Body of pancreas (tissue), 4 donors: ENCODE data around the gene RAD1. TPM values are rescaled to one million over a fixed set of nuclear protein-coding genes. Genes with fewer than 3 reads are reported as not detected.

ENCODE experiments used
- ATAC-seq: fragments of 150-250 bp; one replicate; pipeline ENCODE4 v1.9.1; 2016
- DNase-seq, 4 donors: peaks; one replicate each; pipeline ENCODE4 v3.0.0-alpha.2; 2019
- H3K27ac ChIP-seq, 4 donors: fragments of 200-600 bp; sonication (generic); 1 replicate in 3 of 4; 2 replicates in 1 of 4; pipeline versions ENCODE4 v1.5.1 to v1.6.1; 2016 to 2019; ENCODE audit warnings: mild to moderate bottlenecking in 1 of 4, mixed read lengths in 1 of 4, moderate library complexity in 1 of 4
- H3K27me3 ChIP-seq, 2 donors: fragments of 200-600 bp; sonication (generic); one replicate each; pipeline ENCODE4 v1.6.0; 2016; ENCODE audit warnings: mild to moderate bottlenecking in 1 of 2
- H3K36me3 ChIP-seq, 2 donors: fragments of 200-600 bp; sonication (generic); replicated peaks in 1 of 2; 2 replicates each; pipeline ENCODE4 v1.5.1; 2016; ENCODE audit warnings: low read depth in 2 of 2; ENCODE audit not compliant: insufficient read depth in 1 of 2
- H3K4me1 ChIP-seq: fragments of 200-600 bp; sonication (generic); one replicate; pipeline ENCODE4 v1.6.0; 2016
- H3K4me3 ChIP-seq, 2 donors: fragments of 200-600 bp; sonication (generic); 1 replicate in 1 of 2; 2 replicates in 1 of 2; pipeline ENCODE4 v1.5.1; 2016 to 2019
- H3K9me3 ChIP-seq, 3 donors: fragments of 200-600 bp; sonication (generic); 1 replicate in 2 of 3; 2 replicates in 1 of 3; pipeline ENCODE4 v1.5.1; 2016
- CTCF ChIP-seq, 7 experiments: fragments of 450-650 bp in 4 of 7; fragments of 200-600 bp in 3 of 7; sonication (generic) in 3 of 7; IDR thresholded peaks; one replicate each; pipeline ENCODE4 v1.5.1; 2016 to 2019; ENCODE audit warnings: antibody characterized with exemption in 7 of 7
- POLR2A ChIP-seq, 3 donors: fragments of 450-650 bp; IDR thresholded peaks; one replicate each; pipeline ENCODE4 v1.6.1; 2016; ENCODE audit warnings: antibody characterized with exemption in 3 of 3, mild to moderate bottlenecking in 2 of 3
- WGBS, 2 donors: methylation state at CpG; one replicate each; pipeline ENCODE4 v1.1.5; 2017; 5-methylcytosine and 5-hydroxymethylcytosine counted together
- intact Hi-C: fragments of 100-400 bp; cut with DNase I; formaldehyde crosslinking; loops from one replicate; pipeline ENCODE4 v1.15.1; 2023
- total RNA-seq, 2 donors: library from RNA; depleted of rRNA; stranded (reverse); fragments of >200 nt; gene quantifications; one replicate each; pipeline ENCODE4 v1.1.0, GENCODE V29; 2016

RAD1 gene
- total RNA-seq, 2 donors from 2014 or later: 4.0 to 8.6 TPM

GRCh38 chr5:34905564-34905963 lies 9.7 kb downstream of the RAD1 start:
- ATAC-seq (no peak), DNase-seq (no peak)
- H3K4me1 ChIP-seq: no peaks in the 10 kb centered on the region
- H3K9me3 ChIP-seq: no peaks in the 10 kb centered on the region
- WGBS, 2 donors: 79 to 91% methylated on average over 2 of the region's 2 CpGs
- H3K27ac ChIP-seq: no peak overlapping the region
- H3K36me3 ChIP-seq: peaks cover 0 to 2% of the 10 kb centered on the region in 2 donors
- no peak overlapping the region for H3K4me3 ChIP-seq
- intact Hi-C loops: no loop called here
- no peaks in the 10 kb centered on the region for H3K27me3 ChIP-seq
- TF ChIP-seq CTCF (IDR thresholded peaks at IDR 0.05) (peak in 2 of 7 experiments; percentile 8 to 12), POLR2A (IDR thresholded peaks at IDR 0.05) (no peak)

DNA sequence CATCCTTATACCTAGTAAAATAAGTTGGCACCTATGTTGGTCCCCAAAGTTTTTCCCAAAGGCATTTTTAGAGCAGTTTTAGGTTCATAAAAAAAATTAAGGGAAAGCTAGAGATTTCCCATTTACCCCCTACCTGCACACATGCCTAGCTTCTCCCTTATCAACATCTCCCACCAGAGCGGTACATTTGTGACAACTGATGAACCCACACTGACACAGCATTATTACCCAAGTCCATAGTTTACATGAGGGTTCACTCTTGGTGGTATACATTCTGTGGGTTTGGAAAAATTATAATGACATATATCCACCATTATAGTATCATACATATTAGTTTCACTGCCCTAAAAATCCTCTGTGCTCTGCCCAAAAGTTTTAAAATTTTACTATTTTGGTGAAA lies 12.0 kb downstream of the RAD1 start:
- H3K27ac ChIP-seq: no peak overlapping the region
- no peak for DNase-seq
- no peaks in the 10 kb centered on the region for H3K4me1 ChIP-seq
- no peak for ATAC-seq
- intact Hi-C loops: no loop called here
- H3K4me3 ChIP-seq: no peak overlapping the region
- TF ChIP-seq POLR2A (IDR thresholded peaks at IDR 0.05): no peak
- TF ChIP-seq CTCF (IDR thresholded peaks at IDR 0.05): no peak
- no peaks in the 10 kb centered on the region for H3K27me3 ChIP-seq
- 82 to 93% methylated on average over 1 of the region's 1 CpG for WGBS, 2 donors
- H3K36me3 ChIP-seq: peaks cover 0 to under 1% of the 10 kb centered on the region in 2 donors
- H3K9me3 ChIP-seq: no peaks in the 10 kb centered on the region

- H3K9me3 ChIP-seq: no peaks in the 10 kb centered on the region
- H3K27me3 ChIP-seq: no peaks in the 10 kb centered on the region
- H3K4me3 ChIP-seq: no peak overlapping the region
- no peak for TF ChIP-seq CTCF (IDR thresholded peaks at IDR 0.05)
- TF ChIP-seq POLR2A (IDR thresholded peaks at IDR 0.05): no peak
- ATAC-seq (no peak), DNase-seq (no peak)
- no peak overlapping the region for H3K27ac ChIP-seq
- H3K36me3 ChIP-seq: no peaks in the 10 kb centered on the region
- WGBS, 2 donors: 83 to 88% methylated on average over 6 of the region's 6 CpGs
- no peaks in the 10 kb centered on the region for H3K4me1 ChIP-seq
- intact Hi-C loops: no loop called here
These were observed 14.7 kb downstream of the RAD1 start for GRCh38 chr5:34900652-34901051.

DNA sequence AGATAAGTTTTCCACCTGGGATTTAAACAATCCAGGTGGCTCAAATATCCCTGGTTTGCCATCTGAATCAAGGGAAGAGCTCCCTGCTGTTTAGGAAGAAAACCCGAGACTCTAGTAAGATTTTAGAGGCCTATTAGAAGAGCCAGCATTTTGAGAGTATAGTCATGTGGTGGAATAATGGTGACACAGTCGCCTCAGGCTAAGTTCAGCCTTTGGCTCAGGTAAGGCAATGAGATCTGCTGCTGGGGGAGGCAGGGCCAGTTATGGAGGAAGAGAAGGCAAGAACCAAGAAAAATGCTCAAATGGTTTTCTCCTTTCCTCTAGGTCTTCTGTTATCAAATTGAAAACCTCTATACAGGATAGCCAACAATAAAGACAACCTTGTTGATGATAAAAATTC lies 16.2 kb downstream of the RAD1 start:
- H3K27me3 ChIP-seq: no peaks in the 10 kb centered on the region
- no peak overlapping the region for H3K4me3 ChIP-seq
- H3K9me3 ChIP-seq: no peaks in the 10 kb centered on the region
- DNase-seq (no peak), ATAC-seq (no peak)
- TF ChIP-seq POLR2A (IDR thresholded peaks at IDR 0.05): no peak
- TF ChIP-seq CTCF (IDR thresholded peaks at IDR 0.05): no peak
- no peaks in the 10 kb centered on the region for H3K4me1 ChIP-seq
- no peak overlapping the region for H3K27ac ChIP-seq
- WGBS, 2 donors: 90 to 93% methylated on average over 2 of the region's 2 CpGs
- H3K36me3 ChIP-seq: no peaks in the 10 kb centered on the region
- intact Hi-C loops: loop anchor here (5.0 kb wide), 2 partner anchors 377 to 422 kb away; no protein-coding TSS in a partner anchor

DNA sequence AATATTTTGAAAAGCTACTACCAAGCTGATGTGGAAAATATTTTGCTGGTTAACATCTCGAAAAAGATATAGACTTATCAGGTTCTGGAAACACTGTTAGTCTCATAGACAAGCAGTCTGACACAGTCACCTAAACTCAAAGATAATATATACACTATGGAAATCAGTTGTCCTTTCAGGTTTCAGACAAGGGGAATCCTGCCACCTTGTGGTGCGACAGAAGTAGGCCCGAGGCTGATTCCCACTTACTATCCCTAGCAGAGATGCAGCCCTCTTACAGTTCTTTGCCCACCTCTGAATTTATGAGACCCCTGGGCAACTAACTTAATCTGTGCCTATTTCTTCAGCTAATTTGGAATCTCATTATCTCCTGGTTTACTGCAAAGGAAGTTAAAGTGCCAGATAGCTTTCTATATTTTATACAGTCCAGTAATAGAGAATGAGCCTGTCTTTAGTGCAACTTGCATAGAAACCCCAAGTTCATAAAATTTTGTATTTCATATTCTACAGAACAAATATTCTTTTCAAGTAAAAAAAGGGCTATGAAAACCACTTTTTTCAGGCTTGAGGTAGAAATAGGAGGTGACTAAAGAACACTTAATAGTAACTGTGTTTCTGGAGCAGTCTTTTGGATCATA lies 16.9 kb downstream of the RAD1 start:
- DNase-seq (peak; percentile 71 to 78 (median 74)), ATAC-seq (peak; percentile 94)
- no peaks in the 10 kb centered on the region for H3K9me3 ChIP-seq
- no peaks in the 10 kb centered on the region for H3K36me3 ChIP-seq
- WGBS, 2 donors: 0% methylated on average over 3 of the region's 3 CpGs
- no peak overlapping the region for H3K27ac ChIP-seq
- intact Hi-C loops: loop anchor here (5.0 kb wide), 2 partner anchors 376 to 421 kb away; no protein-coding TSS in a partner anchor
- H3K4me1 ChIP-seq: no peaks in the 10 kb centered on the region
- no peak overlapping the region for H3K4me3 ChIP-seq
- TF ChIP-seq POLR2A (IDR thresholded peaks at IDR 0.05): no peak
- TF ChIP-seq CTCF (IDR thresholded peaks at IDR 0.05): peak; percentile 81 to 90 (median 84)
- H3K27me3 ChIP-seq: no peaks in the 10 kb centered on the region
